NCI-H187 (cell line): ENCODE measurements around the gene C17orf100.
"Not testable (repeated sequence)": the region's sequence is repeated elsewhere in the genome, so short reads cannot be mapped to it uniquely, and the experiment has no call there.

ENCODE experiments used
- DNase-seq, 2 experiments: peaks; one replicate each; lab custom pipeline; 2025; lab: John Stamatoyannopoulos, UW

Gene C17orf100

GRCh38 chr17:6641247-6641863 is 10.2 kb upstream of the C17orf100 start:
- DNase-seq = no peak

- no peak for DNase-seq
These were observed 9.0 kb upstream of the C17orf100 start for GRCh38 chr17:6642592-6642991.

GRCh38 chr17:6643451-6644125 is 8.0 kb upstream of the C17orf100 start:
- DNase-seq = no peak

- DNase-seq = no peak
These were observed 3.4 kb upstream of the C17orf100 start for GRCh38 chr17:6648181-6648580.

GRCh38 chr17:6651919-6652452 is 424 bp downstream of the C17orf100 start:
- no peak for DNase-seq

- no peak for DNase-seq
These were observed 3.5 kb downstream of the C17orf100 start for GRCh38 chr17:6654841-6655731.

GRCh38 chr17:6655732-6656361 is 4.3 kb downstream of the C17orf100 start:
- DNase-seq = not testable (repeated sequence)

GRCh38 chr17:6656797-6657632 is 5.5 kb downstream of the C17orf100 start:
- not testable (repeated sequence) for DNase-seq

- no peak for DNase-seq
These were observed 6.2 kb downstream of the C17orf100 start for GRCh38 chr17:6657633-6658287.

- not testable (repeated sequence) for DNase-seq
These were observed 6.8 kb downstream of the C17orf100 start for GRCh38 chr17:6658411-6658810.

- DNase-seq = no peak
These were observed 8.5 kb downstream of the C17orf100 start for GRCh38 chr17:6660101-6660500.

- DNase-seq = no peak
These were observed 9.4 kb downstream of the C17orf100 start for GRCh38 chr17:6660805-6661463.

- no peak for DNase-seq
These were observed 9.9 kb downstream of the C17orf100 start for GRCh38 chr17:6661464-6661848.

- not testable (repeated sequence) for DNase-seq
These were observed 11.6 kb downstream of the C17orf100 start for GRCh38 chr17:6663200-6663599.

GRCh38 chr17:6666077-6666521 is 14.5 kb downstream of the C17orf100 start:
- no peak for DNase-seq

- DNase-seq = no peak
These were observed 15.0 kb downstream of the C17orf100 start for GRCh38 chr17:6666557-6666956.

GRCh38 chr17:6667516-6667915 is 16.0 kb downstream of the C17orf100 start:
- no peak for DNase-seq

- no peak for DNase-seq
These were observed 16.7 kb downstream of the C17orf100 start for GRCh38 chr17:6668219-6668618.

- no peak for DNase-seq
These were observed 17.3 kb downstream of the C17orf100 start for GRCh38 chr17:6668727-6669425.
